HG03139 (cell line): ENCODE results near the gene UNC119B.

Experiments used
- ATAC-seq: cut with Tn5 transposase; IDR thresholded peaks from one replicate; pipeline ENCODE4 v1.9.1; 2021; ENCODE audit not compliant: unreplicated experiment

The UNC119B gene

GRCh38 chr12:120687578-120688289 is 22.5 kb upstream of the UNC119B start:
- no peak for ATAC-seq

- ATAC-seq, result no peak
These were observed 21.7 kb upstream of the UNC119B start for GRCh38 chr12:120688527-120689071.

- no peak for ATAC-seq
These were observed 20.7 kb upstream of the UNC119B start for GRCh38 chr12:120689397-120690082.

- ATAC-seq, result no peak
These were observed 20.2 kb upstream of the UNC119B start for GRCh38 chr12:120690083-120690450.

GRCh38 chr12:120690978-120691377 is 19.3 kb upstream of the UNC119B start:
- ATAC-seq, result no peak

- ATAC-seq, result no peak
These were observed 17.7 kb upstream of the UNC119B start for GRCh38 chr12:120692524-120693033.

- ATAC-seq, result no peak
These were observed 16.4 kb upstream of the UNC119B start for GRCh38 chr12:120693848-120694247.

GRCh38 chr12:120696626-120697025 is 13.6 kb upstream of the UNC119B start:
- no peak for ATAC-seq

- ATAC-seq, result no peak
These were observed 12.9 kb upstream of the UNC119B start for GRCh38 chr12:120697344-120697743.

- ATAC-seq, result no peak
These were observed 11.6 kb upstream of the UNC119B start for GRCh38 chr12:120698665-120699064.

GRCh38 chr12:120699553-120699952 is 10.7 kb upstream of the UNC119B start:
- no peak for ATAC-seq

GRCh38 chr12:120700886-120701285 is 9.4 kb upstream of the UNC119B start:
- no peak for ATAC-seq

GRCh38 chr12:120702637-120703036 is 7.6 kb upstream of the UNC119B start:
- ATAC-seq, result no peak

- no peak for ATAC-seq
These were observed 6.8 kb upstream of the UNC119B start for GRCh38 chr12:120703311-120703942.

- no peak for ATAC-seq
These were observed 4.6 kb upstream of the UNC119B start for GRCh38 chr12:120705618-120706017.

- ATAC-seq, result no peak
These were observed 4.2 kb upstream of the UNC119B start for GRCh38 chr12:120706029-120706428.

- ATAC-seq, result no peak
These were observed 1.6 kb upstream of the UNC119B start for GRCh38 chr12:120708651-120709050.

GRCh38 chr12:120710805-120711296 is 593 bp downstream of the UNC119B start:
- ATAC-seq, result peak; percentile 21

- no peak for ATAC-seq
These were observed 1.2 kb downstream of the UNC119B start for GRCh38 chr12:120711411-120711810.

GRCh38 chr12:120712610-120713009 is 2.4 kb downstream of the UNC119B start:
- ATAC-seq, result no peak

GRCh38 chr12:120713861-120714482 is 3.7 kb downstream of the UNC119B start:
- no peak for ATAC-seq
